Stimulated activated CD4-positive, alpha-beta T cell treated with anti-CD3 and anti-CD28 coated beads, TNF-alpha, amount 100 ng/mL, for 1 hour (primary cell): ENCODE data around the gene SPATA6.
"Not testable (repeated sequence)": the region's sequence is repeated elsewhere in the genome, so short reads cannot be mapped to it uniquely, and the experiment has no call there.

ENCODE experiments used
- DNase-seq, 3 donors: peaks; one replicate each; pipeline ENCODE4 v3.0.0-alpha.2; 2020; ENCODE audit warnings: low read depth in 3 of 3, low spot score in 1 of 3

Gene SPATA6

GRCh38 chr1:48471691-48472576, at the start of gene SPATA6:
TSS of gene SPATA6 (minus strand) at chr1:48472204. CDS start at chr1:48472008, 196 bp downstream.
- DNase-seq: peak; percentile 84 to 98 (median 91)

- DNase-seq: not testable (repeated sequence)
Observed at GRCh38 chr1:48519896-48520295, 47.9 kb upstream of the SPATA6 start.

GRCh38 chr1:48506870-48507269, 34.9 kb upstream of the SPATA6 start:
- DNase-seq: no peak

- no peak for DNase-seq
Observed at GRCh38 chr1:48500541-48501450, 28.8 kb upstream of the SPATA6 start.

- DNase-seq: no peak
Observed at GRCh38 chr1:48499211-48499735, 27.3 kb upstream of the SPATA6 start.

GRCh38 chr1:48498096-48498791, 26.2 kb upstream of the SPATA6 start:
- DNase-seq: peak in 2 of 3 donors; percentile 29 to 63

- no peak for DNase-seq
Observed at GRCh38 chr1:48495911-48496310, 23.9 kb upstream of the SPATA6 start.

- DNase-seq: no peak
Observed at GRCh38 chr1:48495166-48495565, 23.2 kb upstream of the SPATA6 start.

- no peak for DNase-seq
Observed at GRCh38 chr1:48493970-48494769, 22.2 kb upstream of the SPATA6 start.

GRCh38 chr1:48493041-48493440, 21.0 kb upstream of the SPATA6 start:
- DNase-seq: no peak

GRCh38 chr1:48492392-48492791, 20.4 kb upstream of the SPATA6 start:
- no peak for DNase-seq

GRCh38 chr1:48488721-48489120, 16.7 kb upstream of the SPATA6 start:
- no peak for DNase-seq

- no peak for DNase-seq
Observed at GRCh38 chr1:48480504-48480903, 8.5 kb upstream of the SPATA6 start.

- DNase-seq: not testable (repeated sequence)
Observed at GRCh38 chr1:48480023-48480422, 8.0 kb upstream of the SPATA6 start.

GRCh38 chr1:48472638-48473037, 634 bp upstream of the SPATA6 start:
- no peak for DNase-seq

GRCh38 chr1:48470950-48471690, 884 bp downstream of the SPATA6 start:
- no peak for DNase-seq

- no peak for DNase-seq
Observed at GRCh38 chr1:48470481-48470855, 1.5 kb downstream of the SPATA6 start.

GRCh38 chr1:48469616-48470480, 2.2 kb downstream of the SPATA6 start:
- DNase-seq: no peak

GRCh38 chr1:48466594-48466993, 5.4 kb downstream of the SPATA6 start:
- no peak for DNase-seq
